8988T (cell line): ENCODE data around the gene APAF1.

Experiments
- DNase-seq: peaks from one replicate; pipeline ENCODE4 v3.0.0; 2011

Gene APAF1

GRCh38 chr12:98730412-98730811 is 85.3 kb downstream of the APAF1 start:
- no peak for DNase-seq

DNA sequence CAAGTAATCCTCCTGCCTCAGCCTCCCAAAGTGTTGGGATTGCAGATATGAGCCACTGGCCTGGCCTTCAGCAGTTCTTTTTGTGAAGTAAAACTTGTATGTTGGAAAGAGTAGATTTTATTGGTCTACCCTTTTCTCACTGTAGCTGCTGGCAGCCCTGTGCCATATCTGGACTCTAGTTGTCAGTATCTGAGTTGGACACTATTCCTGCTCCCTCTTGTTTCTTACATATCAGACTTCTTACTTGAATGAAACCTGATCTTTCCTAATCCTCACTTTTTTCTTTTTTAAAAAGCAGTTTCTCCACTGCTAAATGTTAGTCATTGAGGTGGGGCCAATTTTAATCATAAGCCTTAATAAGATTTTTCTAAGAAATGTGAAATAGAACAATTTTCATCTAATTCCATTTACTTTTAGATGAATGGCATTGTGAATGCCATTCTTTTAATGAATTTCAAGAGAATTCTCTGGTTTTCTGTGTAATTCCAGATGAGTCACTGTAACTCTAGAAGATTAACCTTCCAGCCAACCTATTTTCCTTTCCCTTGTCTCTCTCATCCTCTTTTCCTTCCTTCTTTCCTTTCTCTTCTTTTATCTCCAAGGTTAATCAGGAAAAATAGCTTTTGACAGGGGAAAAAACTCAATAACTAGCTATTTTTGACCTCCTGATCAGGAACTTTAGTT is 88.7 kb downstream of the APAF1 start:
- DNase-seq = no peak

DNA sequence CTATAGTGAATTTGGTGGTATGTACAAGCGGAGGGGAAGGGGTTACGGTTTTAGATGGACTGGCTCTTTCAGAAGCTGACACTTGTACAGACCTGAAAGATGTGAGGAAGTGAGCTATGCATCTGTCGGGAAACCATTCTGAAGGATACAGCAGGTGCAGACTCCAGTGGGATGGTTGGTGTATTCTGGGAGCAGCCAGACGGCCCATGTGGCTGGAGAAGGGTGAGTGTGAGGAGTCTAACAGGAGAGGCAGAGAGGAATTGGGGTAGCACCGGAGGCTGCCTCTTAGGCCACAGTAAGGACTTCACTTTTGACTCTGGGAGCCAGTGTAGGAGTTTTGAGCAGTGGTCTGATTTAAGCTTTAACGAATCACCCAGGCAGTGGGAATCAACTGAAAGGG is 90.7 kb downstream of the APAF1 start:
- no peak for DNase-seq

- no peak for DNase-seq
Observed at GRCh38 chr12:98736352-98737321, 91.5 kb downstream of the APAF1 start.

DNA sequence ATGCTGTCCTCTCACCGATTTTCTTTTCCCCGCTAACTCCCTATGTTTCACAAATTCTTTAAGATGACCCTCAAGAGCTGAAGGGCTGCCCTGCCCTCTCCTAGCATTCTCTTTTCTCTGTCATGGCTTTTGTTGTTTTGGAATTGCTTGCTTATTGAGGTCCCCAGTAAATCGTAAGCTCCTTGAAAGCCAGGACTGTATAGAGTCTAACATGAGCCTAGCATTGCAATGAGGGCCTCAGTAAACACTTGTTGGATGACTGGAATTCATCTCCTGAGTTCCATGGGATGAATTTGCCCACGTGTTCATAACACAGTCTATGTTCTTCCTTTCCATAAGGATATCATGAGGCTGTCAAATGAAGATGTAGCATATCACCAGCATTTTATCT is 92.2 kb downstream of the APAF1 start:
- no peak for DNase-seq

- no peak for DNase-seq
Observed at GRCh38 chr12:98738002-98738401, 92.9 kb downstream of the APAF1 start.

DNA sequence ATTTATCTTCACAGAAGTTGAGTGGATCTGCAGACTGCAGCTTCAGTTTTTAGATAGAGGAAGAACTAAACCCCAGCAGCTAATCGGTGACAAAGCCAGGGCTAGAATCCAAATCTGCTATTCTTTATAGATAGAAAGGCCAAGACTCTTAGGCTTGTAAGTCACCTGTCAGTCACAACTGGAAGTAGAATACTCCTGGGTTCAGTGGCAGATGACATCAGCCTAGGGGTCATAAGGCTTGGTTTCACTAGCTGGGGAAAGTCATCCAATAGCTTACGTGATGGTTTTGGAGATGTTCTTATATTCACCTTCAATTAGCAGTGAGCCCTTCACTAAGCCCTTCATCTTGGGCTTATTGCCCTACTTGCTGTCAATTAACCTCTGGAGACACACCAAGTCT is 93.4 kb downstream of the APAF1 start:
- no peak for DNase-seq

- no peak for DNase-seq
Observed at GRCh38 chr12:98740751-98741150, 95.7 kb downstream of the APAF1 start.

DNA sequence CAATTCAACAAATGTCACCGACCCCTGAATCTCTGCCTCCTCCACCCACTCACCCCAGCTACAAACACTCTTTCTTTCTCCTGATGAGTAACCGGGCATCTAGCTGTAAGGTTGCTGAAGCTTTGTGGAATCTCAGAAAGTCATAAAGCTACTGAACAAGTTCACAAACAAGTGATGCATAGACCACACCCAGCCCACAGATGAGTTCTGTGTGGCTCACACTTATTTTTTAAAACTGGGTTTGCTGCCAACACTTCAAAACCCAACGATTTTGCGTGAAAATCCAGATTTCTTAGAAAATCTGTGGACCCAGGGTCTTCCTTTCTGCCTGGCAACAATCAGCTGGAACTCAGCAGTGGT is 96.1 kb downstream of the APAF1 start:
- DNase-seq = no peak

GRCh38 chr12:98741556-98742265 is 96.6 kb downstream of the APAF1 start:
- no peak for DNase-seq

GRCh38 chr12:98743362-98743953 is 98.4 kb downstream of the APAF1 start:
- no peak for DNase-seq

GRCh38 chr12:98744680-98745079 is 99.6 kb downstream of the APAF1 start:
- no peak for DNase-seq

GRCh38 chr12:98745578-98746391 is 100.7 kb downstream of the APAF1 start:
- no peak for DNase-seq

DNA sequence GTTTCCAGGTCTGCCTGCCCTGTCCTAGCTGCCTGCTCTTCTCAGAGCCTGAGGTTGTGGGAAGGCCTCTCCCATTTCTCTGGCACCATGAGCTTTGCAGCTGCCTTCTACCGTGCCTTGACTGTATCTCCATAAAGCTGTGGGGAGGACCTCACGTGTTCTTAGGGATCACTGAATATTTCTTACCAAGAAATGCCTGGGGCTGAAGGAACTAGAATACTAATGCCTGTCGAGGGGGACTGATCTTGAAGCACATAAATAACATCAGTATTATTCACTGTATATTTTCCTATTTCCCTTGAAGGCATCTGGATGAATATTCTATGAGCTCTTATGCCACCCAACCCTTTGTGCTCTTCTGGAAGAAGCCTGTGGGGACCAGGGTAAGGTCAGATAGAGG is 103.4 kb downstream of the APAF1 start:
- no peak for DNase-seq

DNA sequence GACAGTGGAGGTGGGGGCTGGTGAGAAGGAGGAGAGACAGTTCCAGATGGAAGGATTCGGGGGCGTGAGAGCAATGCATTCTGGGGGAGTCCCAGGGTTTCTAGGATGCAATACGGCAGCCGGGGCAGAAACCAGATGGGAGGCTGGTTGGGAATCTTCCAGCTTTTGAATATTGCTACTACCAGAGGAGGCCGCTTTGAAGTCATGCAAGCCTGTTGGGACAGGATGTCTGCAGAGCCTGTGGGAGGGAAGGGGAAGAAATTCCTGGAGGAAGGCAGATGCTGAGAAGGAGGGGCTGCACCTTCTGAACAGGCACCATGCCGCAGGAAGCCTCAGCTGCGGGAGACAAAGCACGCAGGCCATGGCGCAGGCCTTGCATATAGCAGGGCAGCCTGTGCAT is 105.4 kb downstream of the APAF1 start:
- DNase-seq = no peak

- DNase-seq = no peak
Observed at GRCh38 chr12:98751580-98752115, 106.6 kb downstream of the APAF1 start.

- no peak for DNase-seq
Observed at GRCh38 chr12:98752726-98753125, 107.6 kb downstream of the APAF1 start.

- DNase-seq = no peak
Observed at GRCh38 chr12:98754095-98754494, 109.0 kb downstream of the APAF1 start.

DNA sequence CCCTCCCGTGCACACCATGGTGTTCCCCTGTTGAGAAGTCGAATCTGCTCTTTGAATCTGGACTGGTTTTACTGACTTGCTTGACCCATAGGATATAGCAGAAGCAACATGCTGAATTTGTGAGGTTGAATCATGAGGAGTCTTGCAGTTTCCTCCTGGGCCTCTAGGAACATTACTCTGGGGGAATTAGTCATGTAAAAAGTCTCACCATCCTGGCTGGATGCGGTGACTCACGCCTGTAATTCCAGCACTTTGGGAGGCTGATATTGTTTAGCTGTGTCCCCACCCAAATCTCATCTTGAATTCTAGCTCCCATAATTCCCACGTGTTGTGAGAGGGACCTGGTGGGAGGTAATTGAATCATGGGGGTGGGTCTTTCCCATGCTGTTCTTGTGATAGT is 110.8 kb downstream of the APAF1 start:
- DNase-seq = peak; percentile 35

DNA sequence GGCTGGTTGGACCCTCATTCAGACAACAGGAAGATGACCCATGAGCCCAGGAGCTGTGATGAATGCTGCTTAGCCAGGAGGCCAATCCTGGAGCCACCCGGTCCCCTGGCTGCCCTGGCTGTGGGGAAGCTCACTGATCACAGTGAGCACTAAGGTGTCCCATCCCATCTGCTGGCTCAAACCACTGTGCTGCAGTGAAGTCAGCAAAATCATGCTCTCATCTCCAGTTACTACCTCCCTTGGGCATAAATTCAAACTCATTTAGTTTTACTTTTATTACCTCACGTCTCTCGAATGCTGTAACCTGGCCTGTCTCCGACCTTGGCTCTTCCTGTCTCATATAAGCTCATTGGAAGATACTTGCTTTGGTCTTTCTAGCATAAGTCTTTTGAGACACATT is 112.4 kb downstream of the APAF1 start:
- no peak for DNase-seq

DNA sequence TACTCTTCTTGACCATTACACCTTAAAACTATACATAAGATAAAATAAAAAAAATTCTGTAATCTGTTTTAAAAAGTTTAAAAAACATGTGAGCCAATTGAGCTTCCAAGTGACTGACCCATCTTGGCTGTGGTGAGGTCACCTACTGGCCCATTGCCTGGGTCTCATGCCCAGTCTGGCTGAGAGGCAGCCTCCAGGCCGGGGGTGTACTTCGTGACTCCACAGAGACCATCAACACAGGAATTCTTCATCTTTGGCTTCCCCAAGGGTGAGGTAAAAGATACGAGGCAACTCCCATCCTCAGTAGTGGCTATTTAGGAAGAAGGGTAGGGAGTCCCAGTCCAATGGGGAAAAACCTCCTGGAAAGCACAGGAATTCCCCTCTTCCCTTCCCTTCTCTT is 113.2 kb downstream of the APAF1 start:
- no peak for DNase-seq

DNA sequence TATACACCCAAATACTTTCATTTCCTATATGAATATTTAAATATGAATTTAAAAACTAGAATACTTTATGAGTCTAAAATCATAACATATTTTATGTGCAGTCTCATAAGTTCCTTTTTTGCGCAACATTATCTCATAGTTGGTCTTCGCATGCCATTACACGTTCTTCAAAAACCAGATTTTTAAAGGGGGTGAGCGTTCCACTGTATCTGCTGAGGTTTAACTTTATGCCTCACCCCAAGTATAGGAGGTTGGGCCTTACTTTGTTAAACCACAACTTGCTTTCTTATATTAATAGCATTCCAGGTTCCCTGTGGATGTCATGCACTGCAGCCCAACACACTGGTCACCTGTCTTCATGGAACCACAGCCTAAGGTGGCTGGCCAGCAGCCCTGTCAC is 118.6 kb downstream of the APAF1 start:
- DNase-seq = no peak
